Vein endothelial cell (primary cell): ENCODE data around the gene TSPY4. TPM values are rescaled to one million over a fixed set of nuclear protein-coding genes. Genes with fewer than 3 reads are reported as not detected.

ENCODE experiments used
- small RNA-seq: library from RNA; depleted of rRNA; stranded (forward); fragments of <200 nt; gene quantifications from one replicate; pipeline ENCODE3, GENCODE V24; 2012
- total RNA-seq: library from RNA; depleted of rRNA; stranded (reverse); fragments of >200 nt; gene quantifications from 2 replicates; pipeline ENCODE4 v1.2.3, GENCODE V29; 2012

The TSPY4 gene
- total RNA-seq = not detected in 2 replicates

GRCh38 chrY:9337164-9337563 lies at the start of gene TSPY4:
Gene TSPY4, plus strand, starts transcription at chrY:9337464. Its CDS starts 46 bp downstream, at chrY:9337510.

GRCh38 chrY:9357497-9357896 lies 20.2 kb downstream of the TSPY4 start, which contains the start of gene TSPY8:
Gene TSPY8, plus strand, starts transcription at chrY:9357797. Its CDS starts 46 bp downstream, at chrY:9357843.

Small RNA genes within 50 kb of the gene (small RNA-seq; reads per million reads assigned to genes)
- gene AC006158.1 = not detected

Other genes starting within 250 kb of the TSPY4 start
- not detected in 2 replicates for gene TSPY8, start 20.3 kb downstream of the TSPY4 start, total RNA-seq
- not detected in 2 replicates for gene TSPY3, start 61.0 kb downstream of the TSPY4 start, total RNA-seq
- gene TSPY1, start 129.5 kb downstream of the TSPY4 start, total RNA-seq = not detected in 2 replicates
- not detected in 2 replicates for gene TSPY9, start 149.8 kb downstream of the TSPY4 start, total RNA-seq
- gene TSPY10, start 190.4 kb downstream of the TSPY4 start, total RNA-seq = not detected in 2 replicates